RWPE2 (cell line): Measurements from ENCODE around the gene TSPO2.

Source experiments
- ATAC-seq: fragments of 200-7000 bp; cut with Tn5 transposase; 3 replicates; pipeline ENCODE4 v1.9.1; 2021; ENCODE audit warnings: low read depth
- DNase-seq: peaks from one replicate; pipeline ENCODE4 v3.0.0-alpha.2; 2020; ENCODE audit warnings: low spot score
- H3K27ac ChIP-seq: fragments of 450-650 bp; 2 replicates; pipeline ENCODE4 v1.5.1; 2017; ENCODE audit warnings: mild to moderate bottlenecking; ENCODE audit not compliant: poor library complexity, severe bottlenecking
- H3K27me3 ChIP-seq: fragments of 250-450 bp; sonication (Bioruptor Pico); 2 replicates; pipeline ENCODE4 v1.5.1; 2021; ENCODE audit warnings: mild to moderate bottlenecking, moderate library complexity; ENCODE audit not compliant: insufficient read depth, poor library complexity, severe bottlenecking
- H3K36me3 ChIP-seq: fragments of 250-450 bp; sonication (Bioruptor Pico); 2 replicates; pipeline ENCODE4 v1.5.1; 2020; ENCODE audit warnings: low read depth, mild to moderate bottlenecking, moderate library complexity
- H3K4me1 ChIP-seq: fragments of 250-450 bp; sonication (Bioruptor Pico); 2 replicates; pipeline ENCODE4 v1.5.1; 2021; ENCODE audit warnings: mild to moderate bottlenecking, moderate library complexity; ENCODE audit not compliant: insufficient read depth, poor library complexity, severe bottlenecking
- H3K4me3 ChIP-seq: fragments of 250-450 bp; sonication (Bioruptor Pico); 2 replicates; pipeline ENCODE4 v1.5.1; 2021; ENCODE audit warnings: mild to moderate bottlenecking, moderate library complexity; ENCODE audit not compliant: severe bottlenecking
- H3K9me3 ChIP-seq: fragments of 250-450 bp; sonication (Bioruptor Pico); 2 replicates; pipeline ENCODE4 v1.5.1; 2021; ENCODE audit warnings: mild to moderate bottlenecking, moderate library complexity; ENCODE audit not compliant: severe bottlenecking
- CTCF ChIP-seq: fragments of 450-650 bp; IDR thresholded peaks from one replicate; pipeline ENCODE4 v1.5.1; 2017; ENCODE audit warnings: mild to moderate bottlenecking, moderate library complexity; ENCODE audit not compliant: poor library complexity, severe bottlenecking

The TSPO2 gene

GRCh38 chr6:41045664-41046063, 3.4 kb downstream of the TSPO2 start:
- Histone ChIP-seq H3K4me1 (peaks cover 7% of the 10 kb centered on the region), H3K4me3 (no peak overlapping the region), H3K27ac (no peak overlapping the region), H3K36me3 (no peaks in the 10 kb centered on the region), H3K27me3 (no peaks in the 10 kb centered on the region), H3K9me3 (no peaks in the 10 kb centered on the region)
- no peak for DNase-seq
- TF ChIP-seq CTCF = no peak
- no peak for ATAC-seq

DNA sequence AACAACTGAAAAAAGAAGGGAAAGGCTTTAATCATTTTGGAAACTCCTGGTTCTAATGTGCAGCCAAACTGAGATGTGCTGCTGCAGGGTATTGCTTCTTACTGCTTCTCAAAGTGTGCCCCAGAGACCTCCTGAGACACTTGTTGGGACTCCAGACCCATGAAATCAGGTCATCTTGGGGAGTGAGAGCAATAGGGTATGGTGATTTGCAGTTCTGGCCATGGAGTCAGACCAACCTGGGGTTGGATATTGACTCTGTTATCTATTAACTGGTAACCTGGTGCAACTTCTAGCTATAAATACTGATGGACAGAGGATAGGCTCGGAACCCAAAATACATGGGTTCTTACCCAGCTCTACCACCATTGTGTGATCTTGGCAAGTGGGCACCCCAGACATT, 3.8 kb downstream of the TSPO2 start:
- ATAC-seq (no peak), DNase-seq (no peak)
- no peak overlapping the region for H3K27ac ChIP-seq
- peaks cover 2% of the 10 kb centered on the region for H3K4me1 ChIP-seq
- no peak for TF ChIP-seq CTCF
- no peaks in the 10 kb centered on the region for H3K9me3 ChIP-seq
- no peaks in the 10 kb centered on the region for H3K27me3 ChIP-seq
- H3K4me3 ChIP-seq = no peak overlapping the region
- no peaks in the 10 kb centered on the region for H3K36me3 ChIP-seq

DNA sequence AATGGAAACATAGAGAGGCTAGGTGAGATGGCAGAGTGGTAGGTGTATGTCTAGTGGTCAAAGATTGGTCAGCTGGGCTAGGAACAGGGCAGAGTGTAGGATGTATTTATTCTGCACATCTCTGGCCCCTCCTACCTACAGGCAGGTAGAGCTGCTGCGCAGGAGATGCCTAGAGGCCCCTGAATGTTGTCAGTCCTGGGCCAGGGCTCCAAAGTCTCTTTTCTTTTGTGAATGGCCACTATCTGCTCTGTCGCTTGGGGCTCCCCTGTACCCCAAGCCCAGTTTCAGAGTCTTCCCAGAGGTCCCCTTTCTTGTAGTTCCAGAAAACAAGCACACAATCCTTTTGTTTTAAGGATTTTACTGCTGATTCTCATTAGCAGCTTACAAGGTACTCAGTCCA, 5.0 kb downstream of the TSPO2 start:
- H3K27ac ChIP-seq = no peak overlapping the region
- no peak for TF ChIP-seq CTCF
- H3K27me3 ChIP-seq = no peaks in the 10 kb centered on the region
- H3K4me1 ChIP-seq = no peaks in the 10 kb centered on the region
- ATAC-seq (no peak), DNase-seq (no peak)
- no peak overlapping the region for H3K4me3 ChIP-seq
- H3K36me3 ChIP-seq = no peaks in the 10 kb centered on the region
- H3K9me3 ChIP-seq = no peaks in the 10 kb centered on the region

GRCh38 chr6:41047745-41048732, 5.8 kb downstream of the TSPO2 start:
- Histone ChIP-seq H3K36me3 (no peaks in the 10 kb centered on the region), H3K27ac (no peak overlapping the region), H3K9me3 (no peaks in the 10 kb centered on the region), H3K27me3 (no peaks in the 10 kb centered on the region), H3K4me1 (no peaks in the 10 kb centered on the region), H3K4me3 (no peak overlapping the region)
- no peak for TF ChIP-seq CTCF
- ATAC-seq = no peak
- no peak for DNase-seq

- Histone ChIP-seq H3K9me3 (no peaks in the 10 kb centered on the region), H3K36me3 (no peaks in the 10 kb centered on the region), H3K4me1 (no peaks in the 10 kb centered on the region), H3K4me3 (no peak overlapping the region), H3K27me3 (no peaks in the 10 kb centered on the region), H3K27ac (no peak overlapping the region)
- DNase-seq (no peak), ATAC-seq (no peak)
- no peak for TF ChIP-seq CTCF
These were observed 7.3 kb downstream of the TSPO2 start for GRCh38 chr6:41049521-41049920.
